DMS 273 (cell line): ENCODE measurements around the gene PNPLA2.
A peak's percentile ranks its signal among the peaks of the same experiment; 100 is the strongest.

ENCODE experiments used
- DNase-seq: peaks from one replicate; lab custom pipeline; 2025; ENCODE audit not compliant: unreplicated experiment; lab: John Stamatoyannopoulos, UW

PNPLA2 gene, protein sequence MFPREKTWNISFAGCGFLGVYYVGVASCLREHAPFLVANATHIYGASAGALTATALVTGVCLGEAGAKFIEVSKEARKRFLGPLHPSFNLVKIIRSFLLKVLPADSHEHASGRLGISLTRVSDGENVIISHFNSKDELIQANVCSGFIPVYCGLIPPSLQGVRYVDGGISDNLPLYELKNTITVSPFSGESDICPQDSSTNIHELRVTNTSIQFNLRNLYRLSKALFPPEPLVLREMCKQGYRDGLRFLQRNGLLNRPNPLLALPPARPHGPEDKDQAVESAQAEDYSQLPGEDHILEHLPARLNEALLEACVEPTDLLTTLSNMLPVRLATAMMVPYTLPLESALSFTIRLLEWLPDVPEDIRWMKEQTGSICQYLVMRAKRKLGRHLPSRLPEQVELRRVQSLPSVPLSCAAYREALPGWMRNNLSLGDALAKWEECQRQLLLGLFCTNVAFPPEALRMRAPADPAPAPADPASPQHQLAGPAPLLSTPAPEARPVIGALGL

DNA sequence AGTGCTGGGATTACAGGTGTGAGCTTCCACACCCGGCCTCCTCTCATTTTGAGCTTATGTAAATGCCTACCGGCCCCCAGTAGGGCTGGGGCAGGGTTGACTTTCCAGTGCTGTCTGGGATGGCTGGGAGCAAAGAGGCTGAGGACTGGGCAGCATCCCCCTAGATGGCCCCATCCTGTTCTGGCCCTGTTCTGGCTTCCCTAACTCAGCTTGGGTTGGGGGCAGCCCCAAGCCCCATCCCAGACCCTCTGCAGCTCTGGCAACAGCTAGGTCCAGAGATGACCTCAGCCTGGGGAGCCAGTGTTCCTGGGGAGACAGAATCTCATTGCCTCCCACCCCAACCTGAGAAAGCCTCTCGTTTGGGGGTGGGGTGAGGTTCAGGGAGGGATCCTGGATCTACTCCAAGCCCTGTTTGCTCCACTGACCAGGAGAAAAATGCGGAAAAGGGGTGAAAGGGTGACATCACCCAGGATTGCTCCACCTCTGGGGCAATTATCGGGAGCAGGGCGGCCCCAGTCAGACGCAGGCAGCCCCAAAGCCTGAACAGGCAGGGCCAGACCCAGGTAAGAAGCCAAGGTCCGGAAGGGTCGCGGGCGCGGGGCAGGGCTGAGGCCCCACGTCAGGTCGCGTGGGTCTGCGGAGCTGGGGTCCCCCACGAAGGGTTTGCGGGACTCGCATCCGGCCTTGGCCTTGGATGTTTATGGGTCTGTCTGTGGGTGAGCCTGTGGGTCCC lies at the start of gene PNPLA2:
PNPLA2 (plus strand) TSS at position 519 of the 733 bp plus-strand sequence. CDS start 805 bp downstream, outside the sequence.
- DNase-seq: no peak

DNA sequence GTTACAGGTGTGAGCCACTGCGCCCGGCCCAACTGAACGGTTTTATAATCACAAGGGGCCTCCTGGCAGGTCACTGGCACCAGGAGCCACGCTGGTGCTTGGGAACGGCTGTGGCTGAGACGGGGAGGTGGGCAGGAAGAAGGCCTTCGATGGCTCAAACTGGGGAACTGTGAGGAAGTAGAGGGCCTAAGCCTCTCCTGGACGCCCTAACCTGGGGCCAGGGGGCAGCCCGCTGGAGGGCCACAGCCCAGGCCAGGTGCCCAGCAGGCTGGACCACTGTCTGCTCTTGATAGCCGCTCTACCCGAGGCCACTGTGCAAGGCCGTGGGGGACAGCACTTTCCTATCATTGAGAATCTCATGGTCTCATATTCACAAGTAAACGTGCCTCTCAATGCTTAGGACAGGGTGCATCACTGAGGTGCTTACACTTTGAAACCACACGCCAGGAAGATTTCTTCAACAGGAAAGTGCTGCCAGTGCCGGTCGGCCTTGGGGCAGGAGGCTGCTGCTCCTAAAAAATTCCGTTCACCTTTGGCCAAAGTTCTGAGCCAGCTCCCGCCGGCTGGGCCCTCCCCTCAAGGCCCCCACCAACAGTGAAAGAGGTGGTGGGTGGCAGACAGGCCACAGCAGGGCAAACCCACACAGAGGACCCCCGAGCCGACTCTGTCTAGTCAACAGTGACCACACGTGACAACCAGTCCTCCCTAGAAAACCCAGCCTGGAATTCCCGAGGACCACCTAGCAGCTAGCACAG lies 48.6 kb upstream of the PNPLA2 start:
- DNase-seq: no peak

DNA sequence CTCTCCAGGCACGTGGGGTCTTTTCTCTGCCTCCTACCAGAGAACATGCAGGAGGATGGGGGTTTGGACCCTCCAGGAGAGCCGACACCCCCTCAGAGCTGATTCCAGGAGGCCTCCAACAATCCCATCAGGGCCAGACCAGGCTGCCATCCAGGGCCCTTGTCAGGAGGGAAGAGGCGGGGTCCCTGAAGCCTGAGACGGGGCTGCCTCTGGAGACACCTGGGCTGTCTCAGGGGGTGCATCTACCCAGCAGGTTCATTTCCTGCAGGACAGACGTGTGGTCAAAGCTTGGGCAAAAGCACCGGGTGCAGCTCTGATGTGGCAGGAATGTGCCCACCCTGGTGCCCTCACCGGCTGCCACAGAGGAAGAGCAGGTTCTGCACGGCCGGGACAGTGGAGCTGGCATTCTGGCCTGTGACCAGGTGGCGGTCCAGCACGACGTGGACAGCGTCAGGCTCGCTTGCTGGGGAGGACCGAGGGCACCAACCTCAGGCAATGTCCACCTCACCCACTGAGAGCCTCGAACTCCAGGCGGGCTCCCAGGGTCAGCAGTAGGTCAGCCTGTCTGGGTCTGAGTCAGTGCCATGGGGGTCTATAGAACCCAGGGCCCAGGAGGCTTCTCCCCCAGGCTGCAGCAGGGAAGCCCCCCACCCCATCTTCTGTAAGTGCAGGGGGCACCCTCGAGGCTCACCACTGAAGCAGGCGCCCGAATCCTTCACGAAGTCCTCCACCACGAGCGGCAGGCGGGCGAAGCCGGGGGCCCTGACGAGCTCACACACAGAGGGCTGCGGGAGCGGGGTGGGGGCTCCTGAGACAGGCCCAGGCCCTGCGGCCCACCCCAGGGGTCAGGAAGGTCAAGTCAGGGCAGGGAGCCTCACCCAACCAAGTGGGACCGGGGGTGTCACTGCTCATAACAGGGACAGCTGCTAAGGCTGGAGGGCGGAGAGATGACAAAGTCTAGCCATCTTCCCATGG lies 47.8 kb upstream of the PNPLA2 start:
- no peak for DNase-seq

DNA sequence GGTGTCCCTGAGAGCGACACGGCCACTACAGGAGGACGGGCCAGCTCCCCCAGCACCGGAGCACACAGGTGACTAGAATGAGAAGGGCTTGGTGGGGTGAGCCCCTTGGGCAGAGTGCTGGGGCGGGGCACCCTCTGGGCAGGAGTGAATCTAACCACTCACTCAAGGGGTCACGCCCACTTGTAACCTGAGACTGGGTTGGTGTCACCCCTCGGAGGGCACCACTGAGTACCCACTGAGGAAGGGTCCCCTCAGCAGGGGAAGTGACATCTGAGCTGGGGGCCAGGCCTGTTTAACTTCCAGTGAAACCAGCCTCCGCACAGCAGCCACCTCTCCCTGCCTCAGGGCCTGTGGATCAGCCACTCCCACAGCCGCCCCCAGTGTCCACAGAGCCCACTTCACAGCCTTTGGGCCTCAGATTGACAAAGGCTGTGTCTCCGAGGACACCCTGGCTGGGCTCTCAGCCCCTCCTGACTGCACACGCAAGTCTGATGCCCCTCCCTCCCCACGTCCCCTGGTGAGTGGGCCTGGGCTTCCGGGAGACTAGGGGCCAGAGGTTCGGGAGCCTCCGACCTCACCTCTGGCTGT lies 47.0 kb upstream of the PNPLA2 start:
- DNase-seq: no peak

DNA sequence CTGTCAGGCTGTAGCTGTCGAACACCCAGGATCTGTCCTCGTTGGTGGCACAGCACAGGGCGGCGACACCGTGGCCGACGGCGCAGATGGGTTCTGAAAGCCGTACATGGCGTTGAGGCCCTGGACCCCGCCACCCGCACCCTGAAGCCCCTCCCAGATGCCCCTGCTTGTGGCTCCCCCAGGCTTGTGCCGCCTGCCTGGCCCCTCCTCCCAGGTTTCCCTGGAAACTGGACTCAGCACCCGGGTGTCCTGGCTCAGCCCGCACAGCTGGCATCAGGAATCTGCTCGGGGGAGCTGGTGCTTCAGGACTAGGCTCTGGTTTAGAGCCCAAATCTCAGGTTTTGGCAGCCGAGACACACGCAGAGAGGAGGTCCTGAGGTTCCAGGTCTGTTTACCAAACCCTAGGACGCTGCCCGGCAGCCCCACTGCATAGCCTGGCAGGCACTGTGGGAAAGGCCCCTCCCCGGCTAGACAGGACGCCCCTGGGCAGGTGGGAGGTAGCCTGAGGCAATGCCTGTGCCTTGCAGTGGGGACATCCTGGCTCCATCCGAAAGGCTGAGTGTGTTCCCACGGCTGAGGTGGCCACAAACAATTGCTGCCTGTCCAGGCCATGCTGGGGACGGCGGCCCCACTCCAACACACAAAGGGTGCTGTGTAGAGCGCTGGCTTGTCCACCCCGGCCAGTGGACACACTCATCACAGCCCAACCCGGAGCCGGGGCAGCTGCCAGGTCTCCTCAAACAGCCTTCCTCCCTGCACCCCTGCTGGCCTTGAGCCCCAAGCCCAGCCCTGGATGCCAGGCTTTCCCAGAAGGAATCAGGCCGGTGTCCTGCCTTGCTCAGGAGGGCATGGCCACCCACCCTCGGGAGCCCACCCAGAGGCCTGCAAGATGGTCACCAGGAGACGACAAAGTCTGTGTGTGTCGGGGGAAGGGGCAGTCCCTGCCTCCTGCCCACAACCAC lies 46.0 kb upstream of the PNPLA2 start:
- DNase-seq: no peak

DNA sequence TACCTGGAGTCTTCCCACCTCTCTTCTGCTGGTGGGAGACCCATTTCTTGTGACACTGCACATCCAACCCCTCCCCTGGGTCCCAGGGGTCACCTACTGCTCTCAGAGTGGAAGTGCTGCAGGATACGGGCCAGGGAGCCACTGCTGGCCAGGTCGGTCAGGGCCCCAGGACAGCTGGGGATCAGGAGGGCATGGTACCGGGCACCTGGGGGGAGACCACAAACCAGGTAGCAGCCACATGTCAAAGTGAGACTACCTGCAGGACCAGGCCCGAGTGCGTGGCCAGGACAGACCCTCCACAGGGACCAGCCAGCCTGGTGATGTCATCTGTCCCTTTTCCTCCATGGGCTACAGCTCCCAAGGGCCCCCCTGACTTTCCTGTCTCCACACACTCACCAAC lies 45.3 kb upstream of the PNPLA2 start:
- no peak for DNase-seq

DNA sequence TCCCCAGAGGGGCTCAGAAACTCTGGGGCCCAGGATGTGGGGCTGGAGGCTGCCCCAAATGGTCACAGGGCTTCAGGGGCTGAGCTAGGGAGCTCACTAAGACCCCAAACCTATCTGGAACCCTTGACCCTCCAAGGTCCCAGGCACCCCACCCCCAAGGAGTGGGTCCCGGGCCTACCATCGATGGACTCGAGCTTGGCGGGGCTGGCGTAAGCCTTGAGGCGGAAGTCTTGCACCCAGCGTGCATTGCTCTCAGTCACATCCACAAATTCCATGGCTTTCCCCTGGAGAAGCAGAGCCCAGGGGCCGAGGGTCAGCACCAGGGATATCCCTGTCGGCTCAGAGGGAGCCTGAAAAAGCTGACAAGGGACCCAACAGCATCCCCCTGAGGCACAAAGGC lies 44.9 kb upstream of the PNPLA2 start:
- DNase-seq: no peak

DNA sequence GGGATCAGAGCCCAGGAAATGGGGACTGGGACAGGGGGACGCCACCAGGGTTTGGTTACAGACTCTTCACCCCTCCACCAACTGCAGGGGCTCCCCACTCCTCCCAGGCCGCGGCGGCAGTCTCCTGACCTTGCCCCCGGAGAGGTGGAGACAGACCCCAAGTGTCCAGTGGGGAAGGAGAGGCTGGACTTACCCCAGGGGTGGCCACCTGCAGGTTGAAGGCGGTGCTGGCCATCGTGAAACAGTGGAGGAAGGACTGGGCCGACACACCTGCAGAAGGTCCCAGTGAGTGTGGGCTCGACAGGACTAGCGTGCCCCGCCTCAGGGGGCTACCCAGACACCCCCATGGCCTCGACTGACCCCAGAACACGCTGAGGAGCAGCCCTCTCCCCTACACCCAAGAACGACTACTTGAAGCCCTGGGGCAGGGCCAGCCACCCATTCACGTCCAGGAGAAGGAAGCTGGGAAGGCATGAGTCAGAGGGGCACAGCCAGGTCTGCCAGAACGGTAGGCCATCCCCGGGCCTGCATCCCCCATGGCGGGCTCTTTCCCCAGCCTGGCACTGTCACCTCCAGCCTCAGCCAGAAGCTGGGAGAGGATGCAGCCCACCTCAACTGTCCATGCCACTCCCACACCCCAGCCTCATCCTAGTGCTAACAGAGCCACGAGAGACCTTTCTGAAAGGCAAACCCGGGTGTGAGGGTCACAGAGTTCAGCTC lies 43.7 kb upstream of the PNPLA2 start:
- no peak for DNase-seq

DNA sequence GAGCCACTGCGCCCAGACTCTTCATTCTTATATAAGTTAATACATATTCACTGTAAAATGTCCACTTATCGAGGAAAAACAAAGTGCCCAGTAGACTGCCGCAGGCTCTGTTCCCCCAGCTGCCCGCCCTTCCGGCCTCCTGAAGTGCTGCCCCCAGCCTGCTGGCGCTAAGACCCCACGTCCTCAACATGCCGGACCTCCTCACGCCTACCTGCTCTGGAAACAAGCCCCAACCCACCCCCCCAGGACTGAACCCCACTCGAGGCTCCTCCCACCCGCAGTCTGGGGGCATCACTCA lies 42.5 kb upstream of the PNPLA2 start:
- DNase-seq: no peak

DNA sequence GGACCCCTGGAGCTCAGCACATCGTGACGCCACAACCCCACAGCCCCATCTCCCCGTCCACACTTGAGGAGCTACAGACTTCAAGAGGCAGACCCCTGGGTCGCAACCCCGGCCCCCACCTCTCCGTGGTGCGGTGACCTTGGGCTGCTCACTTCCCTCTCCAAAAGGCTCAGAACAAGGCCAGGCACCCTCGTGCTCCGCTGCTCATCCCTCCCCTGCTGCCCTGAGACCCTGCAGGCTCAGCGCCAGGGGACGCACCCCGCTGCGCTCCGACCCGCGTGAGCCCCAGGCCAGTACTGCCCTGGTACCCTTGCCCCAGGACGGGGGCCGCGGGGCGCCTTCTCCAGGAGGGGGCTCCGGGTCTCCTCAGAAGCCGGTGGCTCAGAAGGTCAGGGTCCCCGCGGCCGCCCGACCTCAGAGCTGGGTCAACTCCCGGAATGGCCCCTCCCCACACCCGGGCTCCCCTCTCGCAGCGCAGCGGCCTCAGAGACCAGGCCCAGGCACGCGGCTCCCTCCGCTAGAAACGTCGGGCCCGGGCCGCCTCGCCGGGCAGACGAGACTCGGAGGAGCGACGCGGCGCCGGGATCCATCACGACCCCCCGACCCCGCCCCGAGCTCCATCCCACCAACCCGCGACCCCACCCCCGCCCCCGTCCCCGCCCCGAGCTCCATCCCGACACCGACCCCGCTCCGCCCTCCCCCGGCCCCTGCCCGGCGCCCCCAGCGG lies 42.0 kb upstream of the PNPLA2 start:
- DNase-seq: peak; percentile 68

DNA sequence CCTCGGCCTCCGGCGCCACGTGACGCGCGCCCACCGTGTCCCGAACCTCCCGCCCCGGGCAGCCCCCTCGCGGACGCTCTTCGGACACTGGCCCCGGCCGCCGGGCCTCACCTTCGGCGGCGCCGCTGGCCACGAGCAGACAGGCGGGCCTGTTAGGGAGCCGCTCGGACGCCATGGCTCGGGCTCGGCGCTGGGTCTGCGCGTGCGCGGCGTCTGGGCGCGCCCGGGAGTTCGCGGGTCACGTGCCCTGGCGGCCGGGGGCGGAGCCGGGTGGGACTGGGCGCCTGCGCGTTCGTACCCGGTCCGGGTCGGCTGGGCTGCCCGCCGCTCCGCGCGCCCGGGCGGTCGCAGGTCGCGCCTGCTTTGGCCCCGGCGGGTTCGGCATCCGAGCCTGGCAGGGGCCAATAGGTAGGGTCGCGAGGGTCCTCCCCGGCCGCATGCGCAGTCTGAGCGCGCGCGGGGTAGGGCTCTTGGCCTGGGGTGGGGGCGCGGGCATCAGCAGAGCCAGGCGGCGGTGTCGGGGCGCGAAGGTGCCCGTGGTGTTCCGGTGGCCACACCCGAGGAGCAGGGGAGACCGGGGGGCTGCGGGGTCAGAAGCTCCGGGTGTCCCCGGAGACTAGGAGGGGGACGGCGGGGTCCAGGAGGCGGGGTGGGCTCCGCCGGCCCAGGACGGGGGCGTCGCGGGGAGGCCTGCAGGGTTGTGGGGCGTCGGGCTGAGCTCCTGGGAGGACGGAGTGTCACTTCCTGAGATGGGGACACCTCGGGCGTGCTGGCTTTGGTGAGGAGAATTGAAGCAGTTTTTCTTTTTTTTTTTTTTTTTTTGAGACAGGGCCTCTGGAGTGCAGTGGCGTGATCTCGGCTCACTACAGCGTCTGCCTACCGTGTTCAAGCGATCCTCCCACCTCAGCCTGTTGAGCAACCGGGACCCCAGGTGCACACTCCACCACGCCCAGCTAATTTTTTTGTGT lies 41.1 kb upstream of the PNPLA2 start, which contains the start of gene GATD1:
GATD1 (minus strand) TSS at position 200 of the 968 bp plus-strand sequence; CDS start at position 175, 25 bp downstream.
- DNase-seq: peak; percentile 93

DNA sequence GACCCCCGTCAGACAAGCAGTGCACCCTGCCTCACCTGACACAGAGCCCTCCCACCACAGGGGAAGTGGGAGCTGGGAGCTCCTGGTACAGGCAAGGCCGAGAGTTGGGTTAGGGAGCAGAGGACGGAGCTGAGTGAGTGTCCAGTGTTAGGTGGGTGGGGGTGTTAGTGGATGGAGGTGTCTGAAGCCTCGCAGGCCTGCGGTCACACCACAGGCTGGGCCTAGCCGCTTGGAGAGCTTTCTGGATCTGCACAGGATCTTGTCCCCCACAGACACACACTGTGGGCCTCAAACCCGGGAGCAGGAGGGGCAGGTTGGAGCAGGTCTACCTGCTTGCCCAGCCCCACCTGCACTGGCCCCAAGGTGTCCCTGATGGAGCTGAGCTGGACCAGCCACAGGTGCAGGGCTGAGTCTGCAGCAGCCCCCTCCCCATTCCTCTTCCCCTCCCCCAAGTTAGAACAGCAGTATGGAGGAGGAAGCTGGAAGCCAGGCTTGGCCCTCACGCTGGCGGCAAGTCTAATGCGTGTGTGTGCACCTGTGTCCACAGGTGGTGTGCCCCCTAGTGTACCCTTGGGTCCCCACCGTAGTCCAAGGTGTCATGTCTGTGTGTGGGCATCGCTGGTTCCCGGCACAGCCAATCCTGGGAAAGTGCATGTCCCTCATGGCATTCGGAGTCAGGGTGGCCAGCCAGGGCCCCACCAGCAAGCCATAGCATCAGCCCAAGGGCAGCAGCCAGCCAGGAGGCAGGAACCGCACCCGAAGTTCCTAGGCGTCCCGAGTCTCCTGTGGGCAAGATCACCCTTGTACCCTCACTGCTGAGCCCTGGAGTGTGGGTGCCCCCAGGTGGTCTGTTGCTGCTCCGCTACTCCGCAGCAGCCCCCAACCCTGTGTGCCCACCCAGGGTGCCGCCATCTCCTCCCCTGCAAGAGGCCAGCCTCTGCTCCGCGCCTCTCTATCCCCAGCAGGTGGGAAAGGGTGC lies 39.4 kb upstream of the PNPLA2 start:
- no peak for DNase-seq

DNA sequence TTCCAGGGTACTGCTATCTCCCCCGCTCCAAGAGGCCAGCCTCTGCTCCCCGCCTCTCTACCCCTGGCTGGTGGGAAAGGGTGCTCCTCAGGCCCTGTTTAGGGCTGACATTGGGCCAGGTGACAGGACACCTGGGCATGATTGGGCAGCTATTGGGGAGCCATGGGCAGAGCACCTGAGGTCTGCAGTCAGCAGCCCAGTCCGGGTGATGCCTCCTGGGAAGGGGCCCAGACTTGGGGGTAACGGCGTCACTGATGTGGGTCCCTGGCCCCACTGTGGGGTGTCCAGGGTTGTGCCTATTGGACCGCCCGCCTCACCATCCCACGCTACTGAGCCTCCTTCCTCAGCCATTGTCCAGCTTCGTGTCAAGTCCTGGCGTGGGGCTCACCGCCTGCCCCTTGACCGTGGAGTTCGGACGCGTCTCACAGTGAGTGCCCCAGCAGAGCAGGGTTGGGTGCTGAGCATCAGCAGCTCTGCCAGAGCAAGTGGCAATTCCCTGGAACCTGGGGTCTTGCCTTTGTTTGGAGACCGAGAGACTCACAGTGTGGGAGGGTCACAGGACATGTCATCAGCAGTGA lies 38.7 kb upstream of the PNPLA2 start:
- DNase-seq: no peak

DNA sequence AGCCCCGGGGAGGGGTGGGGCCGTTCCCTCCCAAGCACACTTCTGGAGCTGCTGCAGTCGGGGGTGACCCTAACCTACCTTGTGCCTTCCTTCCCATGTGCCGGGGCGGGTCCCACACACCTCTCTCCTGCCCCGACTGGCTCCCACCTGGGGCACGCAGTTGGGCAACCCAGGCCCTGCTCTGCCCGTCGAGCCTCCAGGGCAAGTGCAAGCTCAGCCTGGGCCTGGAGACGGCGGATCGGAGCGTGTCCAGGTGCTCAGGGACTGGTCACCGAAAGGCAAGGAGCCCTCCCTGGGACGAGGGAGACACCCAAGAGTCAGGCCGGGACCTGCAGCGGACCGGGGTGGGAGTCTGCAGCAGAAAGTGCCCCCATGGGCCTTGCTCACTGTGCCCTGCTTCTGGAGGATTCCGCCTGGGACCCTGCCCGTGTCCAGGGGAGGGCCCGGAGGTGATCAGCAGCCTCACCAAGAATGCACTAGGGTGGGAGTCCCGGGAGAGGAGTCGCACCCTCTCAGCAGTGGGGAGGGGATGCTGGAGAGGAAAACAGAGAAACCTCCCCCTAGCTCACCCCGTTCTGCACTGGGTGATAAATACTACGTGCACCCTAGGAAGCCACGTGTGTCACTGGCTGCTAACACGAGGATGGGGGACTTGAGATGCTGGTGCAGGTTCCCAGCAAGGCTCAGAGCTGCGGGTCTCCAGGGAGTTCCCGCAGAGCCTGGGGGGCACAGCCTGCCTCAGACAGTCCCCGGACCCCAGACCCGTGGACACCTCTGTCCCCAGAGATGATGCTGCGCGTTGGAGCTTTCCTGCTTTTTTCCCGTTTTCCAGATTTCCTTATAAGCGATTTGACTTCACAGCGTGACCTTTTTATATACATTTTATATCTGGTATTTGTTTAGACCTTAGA lies 36.2 kb upstream of the PNPLA2 start:
- no peak for DNase-seq
